HepG2 (cell line): ENCODE results near the gene KLHL17. TPM values are rescaled to one million over a fixed set of nuclear protein-coding genes. Genes with fewer than 3 reads are reported as not detected.

Experiments used
- ATAC-seq: fragments of 200-7000 bp; cut with Tn5 transposase; 3 replicates; pipeline ENCODE4 v1.9.1; 2020; ENCODE audit warnings: mild to moderate bottlenecking, moderate library complexity
- BruUV-seq: library from RNA; stranded (reverse); fragments of 400-500 nt; replicated peaks from 2 replicates; lab custom pipeline; 2021; lab: Mats Ljungman, UMichigan
- CTCF ChIA-PET: fragments of 300-600 bp; formaldehyde crosslinking; extraction: SDS; loops from one replicate; lab custom pipeline; 2021; ENCODE audit warnings: low total read pairs, inconsistent platforms, low intra/inter-chr PET ratio; lab: Yijun Ruan, JAX
- POLR2A ChIA-PET: fragments of 350-600 bp; sonication (Branson Sonifier 250); formaldehyde crosslinking; loops from one replicate; lab custom pipeline; 2020; ENCODE audit warnings: antibody characterized with exemption, inconsistent platforms; lab: Yijun Ruan, JAX
- DNase-seq: peaks from one replicate; pipeline ENCODE4 v3.0.0-alpha.2; 2015; ENCODE audit warnings: low spot score
- FAIRE-seq: peaks from 3 replicates; lab custom pipeline; 2011; peaks lifted over from hg19 to GRCh38; lab: Jason Lieb, UNC
- H2AFZ ChIP-seq: one replicate; pipeline ENCODE4 v1.6.1; 2011; ENCODE audit warnings: low read length, inconsistent platforms
- H3K27ac ChIP-seq: fragments of 300-600 bp; 3 replicates; pipeline ENCODE4 v1.8.0; 2011; ENCODE audit warnings: mixed run types, mild to moderate bottlenecking, mixed read lengths, low read length, inconsistent platforms; ENCODE audit not compliant: insufficient read depth; ENCODE audit errors: extremely low read length
- H3K27me3 ChIP-seq, 2 experiments: fragments of 200-600 bp in 1 of 2; 2 replicates in 1 of 2; 3 replicates in 1 of 2; pipeline versions ENCODE4 v1.6.0 to v1.8.0; 2011; ENCODE audit warnings: low read length in 2 of 2, mild to moderate bottlenecking in 2 of 2, moderate library complexity in 2 of 2, inconsistent platforms in 1 of 2; ENCODE audit not compliant: insufficient read depth in 2 of 2, control insufficient read depth in 1 of 2
- H3K36me3 ChIP-seq, 2 experiments: fragments of 200-600 bp in 1 of 2; replicated peaks in 1 of 2; 2 replicates in 1 of 2; 3 replicates in 1 of 2; pipeline versions ENCODE4 v1.5.1 to v1.8.0; 2011; ENCODE audit warnings: low read length in 2 of 2, inconsistent platforms in 1 of 2; ENCODE audit not compliant: insufficient read depth in 2 of 2, control insufficient read depth in 1 of 2
- H3K4me1 ChIP-seq: 2 replicates; pipeline ENCODE4 v1.5.1; 2012; ENCODE audit warnings: low read length, inconsistent platforms; ENCODE audit not compliant: insufficient read depth
- H3K4me2 ChIP-seq: 2 replicates; pipeline ENCODE4 v1.6.0; 2011; ENCODE audit warnings: low read depth, low read length, inconsistent platforms
- H3K4me3 ChIP-seq, 3 experiments: fragments of 200-600 bp in 1 of 3; sonication (generic), shearing (Covaris generic) in 1 of 3; replicated peaks in 1 of 3; 2 replicates each; pipeline ENCODE4 v1.5.1; 2011 to 2016; ENCODE audit warnings: low read length in 3 of 3, inconsistent platforms in 2 of 3, low read depth in 2 of 3, mild to moderate bottlenecking in 2 of 3, control low read depth in 1 of 3, mixed read lengths in 1 of 3; ENCODE audit not compliant: insufficient read depth in 1 of 3
- H3K79me2 ChIP-seq: one replicate; pipeline ENCODE4 v1.6.1; 2011; ENCODE audit warnings: low read length, inconsistent platforms; ENCODE audit not compliant: insufficient read depth
- H3K9ac ChIP-seq: 2 replicates; pipeline ENCODE4 v1.6.0; 2011; ENCODE audit warnings: mild to moderate bottlenecking, low read depth, low read length, inconsistent platforms; ENCODE audit not compliant: insufficient read depth
- H3K9me3 ChIP-seq: 2 replicates; pipeline ENCODE4 v1.5.1; 2012; ENCODE audit warnings: mild to moderate bottlenecking, low read length
- H4K20me1 ChIP-seq: 2 replicates; pipeline ENCODE4 v1.6.0; 2011; ENCODE audit warnings: inconsistent platforms, mild to moderate bottlenecking, low read length, moderate library complexity; ENCODE audit not compliant: insufficient read depth
- CHCHD3 ChIP-seq: sonication (generic); formaldehyde crosslinking; IDR thresholded peaks from 2 replicates; pipeline ENCODE4 v1.8.0; 2022; ENCODE audit warnings: mild to moderate bottlenecking, missing genetic modification reagents, moderate library complexity
- DR1 ChIP-seq: sonication (generic); formaldehyde crosslinking; IDR thresholded peaks from 2 replicates; pipeline ENCODE4 v1.8.0; 2021; ENCODE audit warnings: mild to moderate bottlenecking, missing genetic modification reagents, inconsistent platforms
- GATAD2A ChIP-seq: IDR thresholded peaks from 2 replicates; pipeline ENCODE4 v1.6.1; 2016
- HOXA9 ChIP-seq: sonication (generic); formaldehyde crosslinking; IDR thresholded peaks from 2 replicates; pipeline ENCODE4 v1.8.1; 2022; ENCODE audit warnings: missing genetic modification reagents, mild to moderate bottlenecking, moderate library complexity, borderline replicate concordance
- MATR3 ChIP-seq: sonication (generic); formaldehyde crosslinking; IDR thresholded peaks from 2 replicates; pipeline ENCODE4 v1.4.0; 2020; ENCODE audit warnings: missing genetic modification reagents
- ZFP36 ChIP-seq: fragments of 150-350 bp; IDR thresholded peaks from 2 replicates; pipeline ENCODE4 v1.6.1; 2018; ENCODE audit warnings: borderline replicate concordance, low read length, low read depth; ENCODE audit not compliant: partially characterized antibody
- ZFX ChIP-seq: sonication (generic); formaldehyde crosslinking; IDR thresholded peaks from 2 replicates; pipeline ENCODE4 v1.4.0; 2020; ENCODE audit warnings: mild to moderate bottlenecking, low read depth, missing genetic modification reagents, moderate library complexity
- ZKSCAN1 ChIP-seq: fragments of 150-350 bp; IDR thresholded peaks from 2 replicates; pipeline ENCODE4 v1.6.1; 2014; ENCODE audit warnings: low read length
- whole genome bisulfite sequencing: methylation state at CpG from one replicate; pipeline ENCODE4 v1.1.6; 2017; ENCODE audit warnings: low lambda C conversion rate; 5-methylcytosine and 5-hydroxymethylcytosine counted together
- in situ Hi-C: cut with HindIII; loops from 2 replicates; pipeline ENCODE4 v1.10.0; 2017; ENCODE audit warnings: low pct_unique_long_range_greater_than_20kb; ENCODE audit not compliant: extremely low pct_ligation_motif_present
- intact Hi-C: fragments of 100-400 bp; cut with micrococcal nuclease; formaldehyde crosslinking; loops from one replicate; pipeline ENCODE4 v1.10.0; 2022; ENCODE audit not compliant: unreplicated experiment
- polyA plus RNA-seq, 8 experiments: library from polyadenylated mRNA; depleted of rRNA in 3 of 8; stranded (reverse) in 7 of 8; unstranded in 1 of 8; fragments of >200 nt; fragmentation: Illumina TruSeq in 4 of 8; extraction: Trizol in 4 of 8; gene quantifications; 2 replicates each; pipeline versions ENCODE4 v1.2.1 to v1.2.3, GENCODE V29; 2011 to 2016; ENCODE audit warnings: low read depth in 4 of 8, missing spikeins in 1 of 8, mixed read lengths in 1 of 8; ENCODE audit not compliant: insufficient read depth in 1 of 8
- total RNA-seq, 5 experiments: library from RNA; depleted of rRNA; stranded (reverse); fragments of >200 nt; fragmentation: Illumina TruSeq; extraction: Trizol; gene quantifications; 2 replicates each; pipeline ENCODE4 v1.2.3, GENCODE V29; 2016; ENCODE audit warnings: low read depth in 1 of 5
- TF ChIP-seq, protein P1 (sequence below): sonication (generic); formaldehyde crosslinking; IDR thresholded peaks from 2 replicates; pipeline ENCODE4 v1.5.1; 2020; ENCODE audit warnings: missing genetic modification reagents, mild to moderate bottlenecking, borderline replicate concordance
- TF ChIP-seq, protein P2 (sequence below): sonication (generic); formaldehyde crosslinking; conservative IDR thresholded peaks from 2 replicates; pipeline ENCODE4 v1.8.0; 2022; ENCODE audit warnings: mild to moderate bottlenecking, moderate library complexity, missing genetic modification reagents
- TF ChIP-seq, protein P3 (sequence below): sonication (generic); formaldehyde crosslinking; IDR thresholded peaks from 2 replicates; pipeline ENCODE4 v1.5.1; 2020; ENCODE audit warnings: mild to moderate bottlenecking, missing genetic modification reagents
- TF ChIP-seq, protein P4 (sequence below): sonication (generic); formaldehyde crosslinking; IDR thresholded peaks from 2 replicates; pipeline ENCODE4 v1.4.0; 2020; ENCODE audit warnings: mild to moderate bottlenecking, missing genetic modification reagents

KLHL17 gene
- total and polyA plus RNA-seq, 2 of the 13 experiments (the other 11 are each of a cell fraction or from before 2014, with no cell fraction given), result 9.3 to 24.7 TPM

DNA sequence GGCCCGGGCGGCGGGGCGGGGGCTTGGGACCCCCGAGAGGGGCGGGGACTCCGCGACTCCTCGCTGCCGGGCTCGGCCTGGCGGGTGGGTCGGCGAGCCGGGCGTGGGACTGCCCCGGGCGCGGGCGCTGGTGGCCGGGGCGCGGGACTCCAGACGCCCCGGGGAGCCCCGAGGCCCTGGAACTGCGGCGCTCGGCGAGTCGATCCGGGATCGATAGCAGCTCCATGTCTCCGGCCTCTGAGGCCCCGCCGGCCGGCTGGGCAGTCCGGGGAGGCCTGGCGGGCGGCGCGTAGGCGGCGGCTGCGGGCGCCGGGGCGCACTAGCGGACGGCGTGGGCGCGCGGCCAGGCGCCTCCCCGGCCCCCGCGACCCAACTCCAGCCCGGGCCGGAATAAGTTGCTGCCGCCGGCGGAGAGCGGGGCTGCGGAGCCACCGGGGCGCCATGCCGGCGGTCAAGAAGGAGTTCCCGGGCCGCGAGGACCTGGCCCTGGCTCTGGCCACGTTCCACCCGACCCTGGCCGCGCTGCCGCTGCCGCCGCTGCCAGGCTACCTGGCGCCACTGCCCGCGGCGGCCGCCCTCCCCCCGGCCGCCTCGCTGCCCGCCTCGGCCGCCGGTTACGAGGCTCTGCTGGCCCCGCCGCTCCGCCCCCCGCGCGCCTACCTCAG is 36.3 kb upstream of the KLHL17 start:
- H3K36me3 ChIP-seq, result no peaks in the 10 kb centered on the region
- peaks cover 27% of the 10 kb centered on the region for H3K4me1 ChIP-seq
- no peak overlapping the region for H3K27ac ChIP-seq
- no TSS peak for BruUV-seq
- no peak for TF ChIP-seq MATR3 (CRISPR knock-in tag)
- TF ChIP-seq CHCHD3 (CRISPR knock-in tag), result no peak
- no peak for TF ChIP-seq GATAD2A (CRISPR knock-in tag)
- TF ChIP-seq DR1 (CRISPR knock-in tag), result no peak
- 0 out of 2 replicates have a peak, but pooled peaks have one; percentile 8 for TF ChIP-seq ZFX (CRISPR knock-in tag)
- TF ChIP-seq, protein P1, sequence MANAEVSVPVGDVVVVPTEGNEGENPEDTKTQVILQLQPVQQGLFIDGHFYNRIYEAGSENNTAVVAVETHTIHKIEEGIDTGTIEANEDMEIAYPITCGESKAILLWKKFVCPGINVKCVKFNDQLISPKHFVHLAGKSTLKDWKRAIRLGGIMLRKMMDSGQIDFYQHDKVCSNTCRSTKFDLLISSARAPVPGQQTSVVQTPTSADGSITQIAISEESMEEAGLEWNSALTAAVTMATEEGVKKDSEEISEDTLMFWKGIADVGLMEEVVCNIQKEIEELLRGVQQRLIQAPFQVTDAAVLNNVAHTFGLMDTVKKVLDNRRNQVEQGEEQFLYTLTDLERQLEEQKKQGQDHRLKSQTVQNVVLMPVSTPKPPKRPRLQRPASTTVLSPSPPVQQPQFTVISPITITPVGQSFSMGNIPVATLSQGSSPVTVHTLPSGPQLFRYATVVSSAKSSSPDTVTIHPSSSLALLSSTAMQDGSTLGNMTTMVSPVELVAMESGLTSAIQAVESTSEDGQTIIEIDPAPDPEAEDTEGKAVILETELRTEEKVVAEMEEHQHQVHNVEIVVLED (CRISPR knock-in tag), result no peak
- TF ChIP-seq HOXA9, result no peak
- TF ChIP-seq, protein P2, sequence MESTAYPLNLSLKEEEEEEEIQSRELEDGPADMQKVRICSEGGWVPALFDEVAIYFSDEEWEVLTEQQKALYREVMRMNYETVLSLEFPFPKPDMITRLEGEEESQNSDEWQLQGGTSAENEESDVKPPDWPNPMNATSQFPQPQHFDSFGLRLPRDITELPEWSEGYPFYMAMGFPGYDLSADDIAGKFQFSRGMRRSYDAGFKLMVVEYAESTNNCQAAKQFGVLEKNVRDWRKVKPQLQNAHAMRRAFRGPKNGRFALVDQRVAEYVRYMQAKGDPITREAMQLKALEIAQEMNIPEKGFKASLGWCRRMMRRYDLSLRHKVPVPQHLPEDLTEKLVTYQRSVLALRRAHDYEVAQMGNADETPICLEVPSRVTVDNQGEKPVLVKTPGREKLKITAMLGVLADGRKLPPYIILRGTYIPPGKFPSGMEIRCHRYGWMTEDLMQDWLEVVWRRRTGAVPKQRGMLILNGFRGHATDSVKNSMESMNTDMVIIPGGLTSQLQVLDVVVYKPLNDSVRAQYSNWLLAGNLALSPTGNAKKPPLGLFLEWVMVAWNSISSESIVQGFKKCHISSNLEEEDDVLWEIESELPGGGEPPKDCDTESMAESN (CRISPR knock-in tag), result no peak
- TF ChIP-seq ZFP36, result peak; percentile 13
- TF ChIP-seq ZKSCAN1, result no peak
- TF ChIP-seq, protein P3, sequence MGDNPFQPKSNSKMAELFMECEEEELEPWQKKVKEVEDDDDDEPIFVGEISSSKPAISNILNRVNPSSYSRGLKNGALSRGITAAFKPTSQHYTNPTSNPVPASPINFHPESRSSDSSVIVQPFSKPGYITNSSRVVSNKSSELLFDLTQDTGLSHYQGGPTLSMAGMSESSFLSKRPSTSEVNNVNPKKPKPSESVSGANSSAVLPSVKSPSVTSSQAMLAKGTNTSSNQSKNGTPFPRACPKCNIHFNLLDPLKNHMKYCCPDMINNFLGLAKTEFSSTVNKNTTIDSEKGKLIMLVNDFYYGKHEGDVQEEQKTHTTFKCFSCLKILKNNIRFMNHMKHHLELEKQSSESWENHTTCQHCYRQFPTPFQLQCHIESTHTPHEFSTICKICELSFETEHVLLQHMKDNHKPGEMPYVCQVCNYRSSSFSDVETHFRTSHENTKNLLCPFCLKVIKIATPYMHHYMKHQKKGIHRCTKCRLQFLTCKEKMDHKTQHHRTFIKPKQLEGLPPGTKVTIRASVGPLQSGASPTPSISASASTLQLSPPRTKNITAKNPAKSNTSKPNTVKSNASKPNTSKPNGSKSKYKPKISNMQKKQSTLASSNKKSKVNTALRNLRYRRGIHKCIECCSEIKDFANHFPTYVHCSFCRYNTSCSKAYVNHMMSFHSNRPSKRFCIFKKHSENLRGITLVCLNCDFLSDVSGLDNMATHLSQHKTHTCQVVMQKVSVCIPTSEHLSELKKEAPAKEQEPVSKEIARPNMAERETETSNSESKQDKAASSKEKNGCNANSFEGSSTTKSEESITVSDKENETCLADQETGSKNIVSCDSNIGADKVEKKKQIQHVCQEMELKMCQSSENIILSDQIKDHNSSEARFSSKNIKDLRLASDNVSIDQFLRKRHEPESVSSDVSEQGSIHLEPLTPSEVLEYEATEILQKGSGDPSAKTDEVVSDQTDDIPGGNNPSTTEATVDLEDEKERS, result no peak
- TF ChIP-seq, protein P4, sequence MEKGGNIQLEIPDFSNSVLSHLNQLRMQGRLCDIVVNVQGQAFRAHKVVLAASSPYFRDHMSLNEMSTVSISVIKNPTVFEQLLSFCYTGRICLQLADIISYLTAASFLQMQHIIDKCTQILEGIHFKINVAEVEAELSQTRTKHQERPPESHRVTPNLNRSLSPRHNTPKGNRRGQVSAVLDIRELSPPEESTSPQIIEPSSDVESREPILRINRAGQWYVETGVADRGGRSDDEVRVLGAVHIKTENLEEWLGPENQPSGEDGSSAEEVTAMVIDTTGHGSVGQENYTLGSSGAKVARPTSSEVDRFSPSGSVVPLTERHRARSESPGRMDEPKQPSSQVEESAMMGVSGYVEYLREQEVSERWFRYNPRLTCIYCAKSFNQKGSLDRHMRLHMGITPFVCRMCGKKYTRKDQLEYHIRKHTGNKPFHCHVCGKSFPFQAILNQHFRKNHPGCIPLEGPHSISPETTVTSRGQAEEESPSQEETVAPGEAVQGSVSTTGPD, result no peak
- intact Hi-C loops (no loop called here), in situ Hi-C loops (no loop called here)
- H3K4me2 ChIP-seq, result peak overlapping the region; percentile 60
- ATAC-seq, result no peak
- ChIA-PET CTCF (no interaction called here), POLR2A (no interaction called here)
- peak overlapping the region; percentile 12 to 62 (median 33); a peak in 5 of 6 replicates for H3K4me3 ChIP-seq
- no peak for DNase-seq
- no CpG with 5 or more reads among the region's 98 CpGs for WGBS
- H2AFZ ChIP-seq, result no peak overlapping the region
- no peak overlapping the region for H3K9ac ChIP-seq
- H4K20me1 ChIP-seq, result peaks cover 9% of the 10 kb centered on the region; the same call in 1 of the 2 replicates
- H3K79me2 ChIP-seq, result no peaks in the 10 kb centered on the region
- H3K27me3 ChIP-seq, result peaks cover 47 to 85% of the 10 kb centered on the region in 2 experiments
- no peak for FAIRE-seq
- H3K9me3 ChIP-seq, result no peaks in the 10 kb centered on the region
